IPS DF 6.9 (cell line): ENCODE results near the gene WDR82.

Experiments used
- DNase-seq: peaks from one replicate; pipeline ENCODE4 v3.0.0-alpha.2; 2013; ENCODE audit warnings: low read depth, low spot score
- H3K27ac ChIP-seq: one replicate; pipeline ENCODE4 v1.5.1; 2013; ENCODE audit warnings: low read length, control low read depth
- H3K27me3 ChIP-seq: 2 replicates; pipeline ENCODE4 v1.6.1; 2013; ENCODE audit warnings: mild to moderate bottlenecking, low read length; ENCODE audit not compliant: control insufficient read depth, insufficient read depth
- H3K36me3 ChIP-seq: 2 replicates; pipeline ENCODE4 v1.6.1; 2013; ENCODE audit warnings: low read length; ENCODE audit not compliant: control insufficient read depth, insufficient read depth
- H3K4me1 ChIP-seq: 2 replicates; pipeline ENCODE4 v1.6.1; 2013; ENCODE audit warnings: low read length; ENCODE audit not compliant: control insufficient read depth, insufficient read depth
- H3K4me3 ChIP-seq: 2 replicates; pipeline ENCODE4 v1.5.1; 2013; ENCODE audit warnings: mild to moderate bottlenecking, low read length
- H3K9me3 ChIP-seq: 2 replicates; pipeline ENCODE4 v1.6.1; 2013; ENCODE audit warnings: low read length, inconsistent platforms; ENCODE audit not compliant: control insufficient read depth, insufficient read depth
- WGBS: extraction: QIAGEN DNeasy Blood & Tissue Kit; methylation state at CpG from one replicate; pipeline ENCODE4 v1.1.7; 2013; ENCODE audit warnings: mixed read lengths, missing lambda C conversion rate; ENCODE audit not compliant: insufficient read length, insufficient coverage; 5-methylcytosine and 5-hydroxymethylcytosine counted together

Gene WDR82

DNA sequence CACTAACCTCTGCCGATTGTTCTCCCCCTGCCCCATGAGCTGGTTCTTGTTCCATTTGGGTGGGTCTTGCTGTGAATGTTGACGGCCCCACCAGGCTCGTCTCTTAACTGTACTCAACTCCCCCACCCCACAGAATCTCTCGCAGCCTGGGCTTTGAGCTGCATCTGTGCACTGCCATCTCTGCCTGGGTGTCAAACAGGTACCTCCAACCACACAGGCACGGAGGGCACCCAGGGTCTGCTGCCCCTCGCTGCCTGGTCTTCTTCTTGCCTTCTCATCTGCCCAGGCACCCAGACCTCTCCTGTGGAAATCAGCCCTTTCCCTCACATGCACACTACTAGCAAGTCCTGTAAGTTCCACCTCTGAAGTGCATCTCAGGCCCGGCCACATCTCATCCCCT is 63.1 kb downstream of the WDR82 start:
- no peak overlapping the region for H3K27ac ChIP-seq
- H3K36me3 ChIP-seq = peaks cover 23% of the 10 kb centered on the region
- H3K27me3 ChIP-seq = no peaks in the 10 kb centered on the region
- DNase-seq = no peak
- no peak overlapping the region for H3K4me3 ChIP-seq
- no peaks in the 10 kb centered on the region for H3K9me3 ChIP-seq
- WGBS = no CpG with 5 or more reads among the region's 7 CpGs
- no peaks in the 10 kb centered on the region for H3K4me1 ChIP-seq

DNA sequence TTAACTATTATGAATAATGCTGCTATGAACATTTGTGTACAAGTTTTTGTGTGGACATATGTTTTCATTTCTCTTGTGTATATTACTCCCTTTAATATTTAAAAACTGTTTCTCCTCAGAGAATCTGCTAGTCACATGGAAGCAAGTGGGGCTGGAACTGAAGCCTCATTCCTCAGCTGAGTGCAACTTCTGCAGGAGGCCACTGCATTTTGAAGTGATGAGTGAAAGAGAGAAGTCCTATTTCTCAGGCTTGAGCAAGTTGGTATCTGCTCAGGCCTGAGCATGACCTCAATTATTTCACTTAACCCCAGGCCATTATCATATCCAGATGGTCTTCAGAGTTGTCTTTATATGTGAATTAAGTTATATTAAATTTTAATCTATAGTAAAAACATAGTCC is 64.5 kb downstream of the WDR82 start:
- peaks cover 28% of the 10 kb centered on the region for H3K36me3 ChIP-seq
- no peaks in the 10 kb centered on the region for H3K27me3 ChIP-seq
- H3K4me3 ChIP-seq = no peak overlapping the region

DNA sequence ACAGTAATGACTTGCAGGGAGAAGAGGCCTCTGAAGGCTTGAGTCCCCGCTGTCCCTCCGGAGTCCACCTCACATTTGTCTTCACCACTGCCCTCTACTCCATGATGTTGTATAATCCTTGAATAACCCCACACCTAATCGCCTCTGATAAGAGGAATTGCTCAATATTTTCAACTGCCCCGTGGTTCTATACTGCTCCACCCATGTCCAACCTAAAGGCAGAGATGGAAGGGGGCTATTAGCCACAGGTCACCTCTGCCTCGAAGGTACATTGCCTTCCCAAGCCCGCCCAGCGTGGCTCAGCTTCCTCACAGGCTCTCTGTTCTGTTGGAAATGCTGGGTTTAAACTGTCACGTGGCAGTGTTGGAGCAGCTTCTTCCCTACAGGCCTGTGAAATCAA is 65.4 kb downstream of the WDR82 start:
- no CpG with 5 or more reads among the region's 8 CpGs for WGBS
- no peaks in the 10 kb centered on the region for H3K9me3 ChIP-seq
- H3K36me3 ChIP-seq = peaks cover 31% of the 10 kb centered on the region

More for the DNA sequence above, 64.5 kb downstream of the WDR82 start:
- no peaks in the 10 kb centered on the region for H3K9me3 ChIP-seq
- DNase-seq = no peak
- H3K4me1 ChIP-seq = no peaks in the 10 kb centered on the region
- H3K27ac ChIP-seq = no peak overlapping the region

DNA sequence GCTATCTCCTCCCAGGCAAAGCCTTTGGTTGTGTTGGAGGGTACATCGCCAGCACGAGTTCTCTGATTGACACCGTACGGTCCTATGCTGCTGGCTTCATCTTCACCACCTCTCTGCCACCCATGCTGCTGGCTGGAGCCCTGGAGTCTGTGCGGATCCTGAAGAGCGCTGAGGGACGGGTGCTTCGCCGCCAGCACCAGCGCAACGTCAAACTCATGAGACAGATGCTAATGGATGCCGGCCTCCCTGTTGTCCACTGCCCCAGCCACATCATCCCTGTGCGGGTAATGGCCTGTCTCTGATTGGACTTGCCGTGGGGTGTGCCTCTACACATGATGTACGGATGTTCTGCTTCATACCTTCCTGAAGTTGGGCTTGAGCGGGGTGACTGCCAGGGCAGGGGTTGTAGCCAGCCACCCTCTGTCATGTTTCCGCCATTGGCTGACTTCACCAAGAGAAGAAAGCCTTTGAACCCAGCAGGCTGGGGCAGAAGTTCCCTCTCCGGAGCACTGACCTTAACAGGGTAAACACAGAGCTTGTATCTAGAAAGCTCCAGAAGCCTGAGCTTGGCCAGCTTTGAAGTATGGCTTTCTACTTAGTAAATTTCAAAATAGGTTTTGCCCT is 67.1 kb downstream of the WDR82 start:
- Histone ChIP-seq H3K36me3 (peaks cover 35% of the 10 kb centered on the region), H3K4me3 (no peak overlapping the region; the same call in 1 of the 2 replicates), H3K4me1 (no peaks in the 10 kb centered on the region), H3K9me3 (no peaks in the 10 kb centered on the region), H3K27ac (no peak overlapping the region), H3K27me3 (no peaks in the 10 kb centered on the region)
- no peak for DNase-seq
- no CpG with 5 or more reads among the region's 18 CpGs for WGBS

More for the DNA sequence above, 65.4 kb downstream of the WDR82 start:
- no peak for DNase-seq
- Histone ChIP-seq H3K27ac (no peak overlapping the region), H3K4me1 (no peaks in the 10 kb centered on the region), H3K27me3 (no peaks in the 10 kb centered on the region), H3K4me3 (no peak overlapping the region)

DNA sequence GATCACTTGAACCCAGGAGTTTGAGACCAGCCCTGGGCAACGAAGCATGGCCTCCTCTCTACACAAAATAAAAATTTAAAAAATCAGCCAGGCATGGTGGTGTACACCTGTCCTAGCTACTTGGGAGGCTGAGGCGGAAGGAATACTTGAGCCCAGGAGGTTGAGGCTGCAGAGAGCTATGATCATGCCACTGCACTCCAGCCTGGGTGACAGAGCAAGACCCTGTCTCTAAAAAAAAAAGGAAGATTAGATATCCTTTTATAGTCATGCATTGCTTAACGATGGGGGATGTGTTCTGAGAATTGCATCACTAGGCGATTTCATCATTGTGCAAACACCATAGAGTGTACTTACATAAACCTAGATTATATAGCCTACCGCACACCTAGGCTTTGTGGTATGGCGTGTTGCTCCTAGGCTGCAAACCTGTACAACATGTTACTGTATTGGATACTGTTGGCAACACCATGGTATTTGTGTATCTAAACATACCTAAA is 67.9 kb downstream of the WDR82 start:
- no peak overlapping the region for H3K27ac ChIP-seq
- H3K4me3 ChIP-seq = no peak overlapping the region
- peaks cover 36% of the 10 kb centered on the region for H3K36me3 ChIP-seq
- no peaks in the 10 kb centered on the region for H3K9me3 ChIP-seq
- no peaks in the 10 kb centered on the region for H3K4me1 ChIP-seq
- DNase-seq = no peak
- no peaks in the 10 kb centered on the region for H3K27me3 ChIP-seq
- no CpG with 5 or more reads among the region's 6 CpGs for WGBS

DNA sequence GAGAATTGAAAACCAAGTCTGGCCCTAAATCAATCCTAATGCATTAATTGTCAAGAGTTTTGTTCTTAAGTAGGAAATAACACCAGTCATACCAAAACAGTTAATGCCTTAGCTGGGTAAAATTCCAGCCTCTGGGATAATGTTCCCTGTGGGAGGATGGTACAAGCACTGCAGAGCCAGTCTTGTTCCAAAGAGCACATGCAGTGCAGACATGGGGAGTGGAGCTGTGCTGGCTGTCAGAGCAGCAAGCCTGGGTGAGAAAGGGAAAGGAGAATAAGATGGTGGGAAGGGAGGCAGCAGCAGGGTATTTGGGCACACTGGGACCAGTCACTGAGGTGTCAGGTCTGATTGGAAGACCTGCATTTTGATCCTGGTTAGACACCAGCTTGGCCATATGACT is 68.4 kb downstream of the WDR82 start:
- no peak overlapping the region for H3K27ac ChIP-seq
- no peaks in the 10 kb centered on the region for H3K27me3 ChIP-seq

DNA sequence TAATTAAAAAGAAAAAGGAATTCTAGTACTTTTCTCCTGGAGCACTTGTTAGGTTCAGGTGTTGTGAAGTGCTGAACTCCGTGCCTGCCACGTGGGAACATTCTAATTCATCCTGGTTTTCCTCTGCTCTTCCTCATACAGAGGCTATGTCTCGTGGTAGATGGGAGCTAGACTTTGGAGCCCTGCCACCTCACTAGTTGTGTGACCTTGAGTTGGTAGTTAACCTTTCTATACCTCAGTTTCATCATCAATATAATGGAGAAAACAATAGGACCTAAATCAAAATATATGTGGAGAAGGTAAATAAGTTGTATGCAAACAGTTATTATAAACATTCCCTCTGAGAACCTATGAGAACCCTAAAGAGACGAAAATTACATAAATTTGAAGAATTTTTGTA is 69.9 kb downstream of the WDR82 start:
- no peaks in the 10 kb centered on the region for H3K27me3 ChIP-seq
- no CpG with 5 or more reads among the region's 4 CpGs for WGBS
- no peaks in the 10 kb centered on the region for H3K4me1 ChIP-seq
- no peaks in the 10 kb centered on the region for H3K9me3 ChIP-seq
- peaks cover 38% of the 10 kb centered on the region for H3K36me3 ChIP-seq
- DNase-seq = no peak
- no peak overlapping the region for H3K4me3 ChIP-seq
- no peak overlapping the region for H3K27ac ChIP-seq

More for the DNA sequence above, 68.4 kb downstream of the WDR82 start:
- Histone ChIP-seq H3K9me3 (no peaks in the 10 kb centered on the region), H3K4me3 (no peak overlapping the region), H3K36me3 (peaks cover 37% of the 10 kb centered on the region), H3K4me1 (no peaks in the 10 kb centered on the region)
- DNase-seq = no peak

DNA sequence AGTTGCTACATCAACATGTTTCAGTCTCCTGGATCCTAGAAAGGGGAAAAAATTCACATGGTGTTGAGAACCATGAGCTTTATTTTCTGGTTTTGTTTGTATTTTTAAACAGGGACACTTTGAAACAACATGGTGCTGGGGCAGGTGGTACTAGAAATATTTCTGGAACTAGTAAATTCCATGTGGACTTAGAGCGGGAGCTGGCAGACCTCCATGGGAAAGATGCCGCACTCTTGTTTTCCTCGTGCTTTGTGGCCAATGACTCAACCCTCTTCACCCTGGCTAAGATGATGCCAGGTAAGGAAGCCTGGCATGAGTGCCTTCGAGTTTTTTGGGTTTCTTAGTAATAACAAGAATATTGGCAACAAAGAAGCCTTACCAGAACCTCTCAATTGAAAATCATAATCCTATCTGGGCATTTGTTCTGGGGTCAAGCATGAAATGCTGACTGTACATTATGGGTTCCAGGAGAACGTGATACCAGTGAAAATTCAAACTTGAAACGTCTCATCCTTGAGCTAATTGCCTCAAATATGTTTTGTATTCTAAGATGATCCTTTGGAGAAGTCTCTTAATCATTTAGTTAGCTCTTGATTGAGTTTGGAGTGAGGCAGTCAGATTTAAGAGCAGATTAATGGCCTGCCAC is 72.6 kb downstream of the WDR82 start:
- H3K27me3 ChIP-seq = no peaks in the 10 kb centered on the region
- no peak overlapping the region for H3K27ac ChIP-seq
- no CpG with 5 or more reads among the region's 6 CpGs for WGBS
- no peaks in the 10 kb centered on the region for H3K4me1 ChIP-seq
- H3K9me3 ChIP-seq = no peaks in the 10 kb centered on the region
- H3K4me3 ChIP-seq = no peak overlapping the region
- DNase-seq = no peak
- H3K36me3 ChIP-seq = peaks cover 27% of the 10 kb centered on the region
